GM10248 (cell line): Measurements from ENCODE around the gene BSN.

Source experiments
- CTCF ChIA-PET: fragments of 300-600 bp; sonication (Branson Sonifier 250); formaldehyde crosslinking; extraction: SDS; loops from one replicate; lab custom pipeline; 2021; ENCODE audit warnings: antibody characterized with exemption; lab: Yijun Ruan, JAX
- POLR2A ChIA-PET: fragments of 350-650 bp; sonication (Branson Sonifier 250); formaldehyde crosslinking; extraction: SDS; loops from one replicate; lab custom pipeline; 2020; ENCODE audit warnings: antibody characterized with exemption; lab: Yijun Ruan, JAX
- DNase-seq: peaks from one replicate; pipeline ENCODE4 v3.0.0; 2012; ENCODE audit errors: extremely low spot score
- TF ChIP-seq, protein P1 (sequence below): IDR thresholded peaks from 2 replicates; pipeline ENCODE4 v1.5.1; 2012; ENCODE audit warnings: mild to moderate bottlenecking, low read depth; ENCODE audit errors: extremely low read depth, missing control alignments, control extremely low read depth

The BSN gene, protein sequence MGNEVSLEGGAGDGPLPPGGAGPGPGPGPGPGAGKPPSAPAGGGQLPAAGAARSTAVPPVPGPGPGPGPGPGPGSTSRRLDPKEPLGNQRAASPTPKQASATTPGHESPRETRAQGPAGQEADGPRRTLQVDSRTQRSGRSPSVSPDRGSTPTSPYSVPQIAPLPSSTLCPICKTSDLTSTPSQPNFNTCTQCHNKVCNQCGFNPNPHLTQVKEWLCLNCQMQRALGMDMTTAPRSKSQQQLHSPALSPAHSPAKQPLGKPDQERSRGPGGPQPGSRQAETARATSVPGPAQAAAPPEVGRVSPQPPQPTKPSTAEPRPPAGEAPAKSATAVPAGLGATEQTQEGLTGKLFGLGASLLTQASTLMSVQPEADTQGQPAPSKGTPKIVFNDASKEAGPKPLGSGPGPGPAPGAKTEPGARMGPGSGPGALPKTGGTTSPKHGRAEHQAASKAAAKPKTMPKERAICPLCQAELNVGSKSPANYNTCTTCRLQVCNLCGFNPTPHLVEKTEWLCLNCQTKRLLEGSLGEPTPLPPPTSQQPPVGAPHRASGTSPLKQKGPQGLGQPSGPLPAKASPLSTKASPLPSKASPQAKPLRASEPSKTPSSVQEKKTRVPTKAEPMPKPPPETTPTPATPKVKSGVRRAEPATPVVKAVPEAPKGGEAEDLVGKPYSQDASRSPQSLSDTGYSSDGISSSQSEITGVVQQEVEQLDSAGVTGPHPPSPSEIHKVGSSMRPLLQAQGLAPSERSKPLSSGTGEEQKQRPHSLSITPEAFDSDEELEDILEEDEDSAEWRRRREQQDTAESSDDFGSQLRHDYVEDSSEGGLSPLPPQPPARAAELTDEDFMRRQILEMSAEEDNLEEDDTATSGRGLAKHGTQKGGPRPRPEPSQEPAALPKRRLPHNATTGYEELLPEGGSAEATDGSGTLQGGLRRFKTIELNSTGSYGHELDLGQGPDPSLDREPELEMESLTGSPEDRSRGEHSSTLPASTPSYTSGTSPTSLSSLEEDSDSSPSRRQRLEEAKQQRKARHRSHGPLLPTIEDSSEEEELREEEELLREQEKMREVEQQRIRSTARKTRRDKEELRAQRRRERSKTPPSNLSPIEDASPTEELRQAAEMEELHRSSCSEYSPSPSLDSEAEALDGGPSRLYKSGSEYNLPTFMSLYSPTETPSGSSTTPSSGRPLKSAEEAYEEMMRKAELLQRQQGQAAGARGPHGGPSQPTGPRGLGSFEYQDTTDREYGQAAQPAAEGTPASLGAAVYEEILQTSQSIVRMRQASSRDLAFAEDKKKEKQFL (N-terminal part only)

DNA sequence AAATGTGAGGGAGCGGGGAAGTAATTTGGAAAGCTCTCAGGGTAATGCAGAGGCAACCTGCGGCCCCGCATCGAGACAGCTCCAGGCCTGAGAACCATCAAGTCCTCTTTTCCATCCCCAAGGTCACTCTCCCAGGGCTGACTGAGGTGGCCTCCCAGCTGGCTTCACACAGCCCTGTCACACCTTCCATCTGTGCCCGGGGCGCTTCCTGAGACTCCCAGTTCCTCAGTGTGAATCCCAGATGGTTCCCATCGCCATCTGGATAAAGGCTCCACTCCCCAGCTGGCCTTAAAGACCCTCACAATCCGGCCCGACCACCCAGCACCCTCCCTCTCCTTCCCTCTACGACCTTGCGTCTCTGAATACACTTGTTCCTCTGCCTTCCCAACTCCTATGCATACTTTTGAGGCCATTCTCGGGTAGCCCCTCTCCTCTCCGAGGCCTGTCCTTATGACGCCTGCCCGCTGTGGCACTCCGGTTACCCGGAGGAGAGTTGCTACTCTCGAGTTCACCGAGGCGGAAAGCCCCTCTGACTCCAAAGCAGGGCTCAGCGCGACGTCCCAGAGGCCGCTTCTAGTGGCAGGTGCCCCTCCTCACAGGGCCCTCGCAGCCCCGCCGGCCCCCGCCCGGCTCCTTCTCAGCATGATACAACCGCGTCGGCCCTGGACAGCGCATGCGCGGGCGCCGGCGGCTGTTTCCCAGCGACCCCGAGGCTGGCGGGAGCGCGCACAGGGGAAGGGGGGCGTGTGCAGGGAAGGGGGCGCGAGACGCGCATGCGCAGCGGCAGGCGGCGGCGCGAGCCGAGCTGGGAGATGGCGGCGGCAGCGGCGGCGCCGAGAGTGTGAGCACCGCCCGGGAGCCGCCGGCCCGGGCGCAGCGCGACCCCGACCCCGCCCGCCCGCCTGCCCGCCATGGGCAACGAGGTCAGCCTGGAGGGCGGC lies at the start of gene BSN:
Gene BSN, plus strand, starts transcription at position 786 of the 941 bp plus-strand sequence. Its CDS starts 126 bp downstream, at position 912.
- POLR2A ChIA-PET, result interaction anchor here (0.5 kb wide), 1 partner anchor 64 kb away, joined by 3 read pairs; no protein-coding TSS in a partner anchor

DNA sequence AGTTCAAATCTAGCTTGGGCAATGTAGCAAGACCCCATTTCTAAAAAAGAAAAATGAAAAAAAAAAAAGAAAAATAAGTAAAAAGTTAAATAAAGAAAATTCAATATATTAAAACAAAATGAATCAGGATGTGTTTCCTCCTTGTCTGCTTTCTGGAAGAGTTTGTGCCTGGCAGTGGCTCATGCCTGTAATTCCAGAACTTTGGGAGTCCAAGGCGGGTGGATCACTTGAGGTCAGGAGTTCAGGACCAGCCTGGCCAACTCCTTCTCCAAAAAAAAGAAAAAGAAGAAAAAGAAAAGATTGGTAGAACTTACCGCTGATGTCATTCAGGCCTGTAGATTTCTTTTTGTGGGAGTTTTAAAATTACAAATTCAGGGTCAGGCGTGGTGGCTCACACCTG lies 47.4 kb upstream of the BSN start:
- TF ChIP-seq, protein P1, sequence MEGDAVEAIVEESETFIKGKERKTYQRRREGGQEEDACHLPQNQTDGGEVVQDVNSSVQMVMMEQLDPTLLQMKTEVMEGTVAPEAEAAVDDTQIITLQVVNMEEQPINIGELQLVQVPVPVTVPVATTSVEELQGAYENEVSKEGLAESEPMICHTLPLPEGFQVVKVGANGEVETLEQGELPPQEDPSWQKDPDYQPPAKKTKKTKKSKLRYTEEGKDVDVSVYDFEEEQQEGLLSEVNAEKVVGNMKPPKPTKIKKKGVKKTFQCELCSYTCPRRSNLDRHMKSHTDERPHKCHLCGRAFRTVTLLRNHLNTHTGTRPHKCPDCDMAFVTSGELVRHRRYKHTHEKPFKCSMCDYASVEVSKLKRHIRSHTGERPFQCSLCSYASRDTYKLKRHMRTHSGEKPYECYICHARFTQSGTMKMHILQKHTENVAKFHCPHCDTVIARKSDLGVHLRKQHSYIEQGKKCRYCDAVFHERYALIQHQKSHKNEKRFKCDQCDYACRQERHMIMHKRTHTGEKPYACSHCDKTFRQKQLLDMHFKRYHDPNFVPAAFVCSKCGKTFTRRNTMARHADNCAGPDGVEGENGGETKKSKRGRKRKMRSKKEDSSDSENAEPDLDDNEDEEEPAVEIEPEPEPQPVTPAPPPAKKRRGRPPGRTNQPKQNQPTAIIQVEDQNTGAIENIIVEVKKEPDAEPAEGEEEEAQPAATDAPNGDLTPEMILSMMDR, result no peak
- ChIA-PET POLR2A (no interaction called here), CTCF (interaction anchor here (1.2 kb wide), 1 partner anchor 33 kb away, joined by 7 read pairs; no protein-coding TSS in a partner anchor)
- no peak for DNase-seq

More for the DNA sequence above, at the start of gene BSN:
- TF ChIP-seq, protein P1, result no peak
- CTCF ChIA-PET, result interaction anchor here (0.7 to 4.3 kb wide), 8 partner anchors 11 to 383 kb away, joined by 3 to 28 read pairs (median 6); partner anchors contain the start of gene KLHDC8B
- DNase-seq, result peak; percentile 99

DNA sequence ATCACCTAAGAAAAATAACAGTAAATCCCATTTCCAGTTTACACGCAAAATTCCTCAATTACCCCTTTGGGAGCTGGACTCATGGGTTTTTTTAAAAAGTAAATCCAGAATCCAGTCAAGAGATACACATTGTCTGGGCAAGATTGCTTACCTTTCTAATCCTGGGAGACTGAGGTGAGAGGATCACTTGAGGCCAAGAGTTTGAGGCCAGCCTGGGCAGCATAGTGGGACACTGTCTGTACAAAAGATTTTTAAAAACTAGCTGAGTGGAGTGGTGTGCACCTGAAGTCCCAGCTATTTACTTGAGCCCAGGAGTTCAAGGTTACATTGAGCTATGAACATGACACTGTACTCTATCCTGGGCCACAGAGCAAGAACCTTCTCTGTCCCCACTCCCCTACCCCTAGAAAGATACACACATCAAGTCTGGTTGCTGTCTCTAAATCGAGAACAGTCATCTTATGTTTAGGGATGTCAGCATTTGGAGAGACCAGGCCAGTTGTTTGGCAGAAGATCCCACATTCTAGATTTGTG lies 45.2 kb upstream of the BSN start:
- POLR2A ChIA-PET, result no interaction called here
- no peak for DNase-seq
- CTCF ChIA-PET, result interaction anchor here (1.1 to 1.7 kb wide), 2 partner anchors 30 to 338 kb away, joined by 3 to 8 read pairs; partner anchors contain the start of gene KLHDC8B
- TF ChIP-seq, protein P1, result no peak

DNA sequence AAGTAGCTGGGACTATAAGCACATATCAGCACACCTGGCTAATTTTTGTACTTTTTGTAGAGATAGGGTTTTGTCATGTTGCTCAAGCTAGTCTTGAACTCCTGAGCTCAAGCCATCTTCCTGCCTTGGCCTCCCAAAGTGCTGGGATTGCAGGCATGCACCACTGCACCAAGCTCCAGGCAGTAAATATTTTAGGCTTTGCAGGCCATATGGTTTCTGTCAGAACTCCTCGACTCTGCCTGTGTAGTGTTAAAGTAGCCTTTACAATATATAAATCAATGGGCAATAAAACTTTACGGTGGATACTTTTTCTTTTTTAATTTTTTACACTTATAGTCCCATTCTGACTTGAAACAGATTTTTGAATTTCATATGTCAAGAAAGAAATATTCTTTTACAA lies 42.6 kb upstream of the BSN start:
- no peak for DNase-seq
- POLR2A ChIA-PET, result interaction anchor here (0.7 kb wide), 1 partner anchor 618 kb away, joined by 3 read pairs; no protein-coding TSS in a partner anchor
- TF ChIP-seq, protein P1, result no peak
- CTCF ChIA-PET, result interaction anchor here (1.0 to 3.1 kb wide), 3 partner anchors 10 to 28 kb away, joined by 4 to 19 read pairs (median 5); no protein-coding TSS in a partner anchor

DNA sequence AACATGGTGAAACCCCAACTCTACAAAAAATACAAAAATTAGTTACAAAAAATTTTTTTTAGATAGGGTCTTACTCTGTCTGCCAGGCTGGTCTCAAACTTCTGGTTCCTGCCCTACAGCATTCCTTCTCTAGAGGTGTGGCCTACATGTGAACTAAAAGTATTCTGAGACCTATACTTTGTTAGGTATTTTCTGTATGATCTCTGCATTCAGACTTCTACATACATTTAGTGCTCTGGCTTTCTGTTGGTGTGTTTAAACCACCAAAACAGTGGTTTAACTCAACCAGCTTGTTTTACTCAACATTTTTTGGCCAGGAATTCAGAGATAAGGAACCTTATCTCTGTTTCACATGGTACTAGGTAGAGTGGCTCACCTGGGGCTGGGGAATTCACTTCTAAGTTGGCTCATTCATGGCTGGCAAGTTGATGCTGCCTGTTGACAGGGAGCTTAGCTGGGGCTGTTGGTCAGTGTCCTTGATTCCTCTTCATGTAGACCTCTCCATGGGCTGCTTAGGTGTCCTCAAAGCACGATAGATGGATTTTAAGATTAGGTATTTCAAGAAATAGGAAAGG lies 41.4 kb upstream of the BSN start:
- no peak for DNase-seq
- CTCF ChIA-PET, result interaction anchor here (0.9 to 3.1 kb wide), 5 partner anchors 8 to 84 kb away, joined by 3 to 19 read pairs (median 6); partner anchors contain the start of gene DAG1
- POLR2A ChIA-PET, result no interaction called here
- TF ChIP-seq, protein P1, result no peak
